PC-3 (cell line): ENCODE measurements around the gene ETNK1. TPM values are rescaled to one million over a fixed set of nuclear protein-coding genes. Genes with fewer than 3 reads are reported as not detected.
A peak's percentile ranks its signal among the peaks of the same experiment; 100 is the strongest.

Experiments
- ATAC-seq: fragments of 200-7000 bp; cut with Tn5 transposase; 2 replicates; pipeline ENCODE4 v1.9.1; 2020; ENCODE audit warnings: mild to moderate bottlenecking, moderate library complexity
- BruUV-seq: library from RNA; stranded (reverse); fragments of 400-500 nt; replicated peaks from 2 replicates; lab custom pipeline; 2021; lab: Mats Ljungman, UMichigan
- CTCF ChIA-PET: fragments of 300-600 bp; sonication (Branson Sonifier 250); formaldehyde crosslinking; loops from one replicate; lab custom pipeline; 2022; ENCODE audit warnings: antibody characterized with exemption; lab: Charles Lee
- POLR2A ChIA-PET: fragments of 300-600 bp; sonication (Branson Sonifier 250); formaldehyde crosslinking; loops from one replicate; lab custom pipeline; 2022; ENCODE audit warnings: antibody characterized with exemption; ENCODE audit not compliant: unreplicated experiment; lab: Charles Lee
- DNase-seq: peaks from one replicate; pipeline ENCODE4 v3.0.0-alpha.2; 2015
- H2AFZ ChIP-seq: fragments of 300-600 bp; sonication (generic); 2 replicates; pipeline ENCODE4 v1.6.0; 2016; ENCODE audit warnings: antibody characterized with exemption, low read length
- H3F3A ChIP-seq: fragments of 300-600 bp; sonication (generic); one replicate; pipeline ENCODE4 v1.6.0; 2017; ENCODE audit warnings: antibody characterized with exemption, low read length, control low read depth, mild to moderate bottlenecking; ENCODE audit not compliant: unreplicated experiment
- H3K27ac ChIP-seq: fragments of 300-600 bp; sonication (generic); 2 replicates; pipeline ENCODE4 v1.5.1; 2016; ENCODE audit warnings: mild to moderate bottlenecking, low read length
- H3K27me3 ChIP-seq: fragments of 300-600 bp; sonication (generic); 2 replicates; pipeline ENCODE4 v1.6.1; 2016; ENCODE audit warnings: low read length, mixed read lengths
- H3K36me3 ChIP-seq: fragments of 300-600 bp; sonication (generic); 2 replicates; pipeline ENCODE4 v1.6.1; 2016; ENCODE audit warnings: low read depth, mixed run types, low read length, mixed read lengths
- H3K4me1 ChIP-seq: fragments of 300-600 bp; sonication (generic); 2 replicates; pipeline ENCODE4 v1.5.1; 2016; ENCODE audit warnings: low read length; ENCODE audit not compliant: insufficient read depth
- H3K4me2 ChIP-seq: fragments of 300-600 bp; sonication (generic); 2 replicates; pipeline ENCODE4 v1.6.0; 2016; ENCODE audit warnings: low read length
- H3K4me3 ChIP-seq: fragments of 300-600 bp; sonication (generic); 2 replicates; pipeline ENCODE4 v1.5.1; 2016; ENCODE audit warnings: mild to moderate bottlenecking, low read length, mixed read lengths
- H3K79me2 ChIP-seq: fragments of 300-600 bp; sonication (generic); 2 replicates; pipeline ENCODE4 v1.6.1; 2017; ENCODE audit warnings: low read length, mixed read lengths
- H3K9ac ChIP-seq: fragments of 300-600 bp; sonication (generic); 2 replicates; pipeline ENCODE4 v1.6.0; 2016; ENCODE audit warnings: mild to moderate bottlenecking, low read length
- H3K9me2 ChIP-seq: fragments of 300-600 bp; sonication (generic); replicated peaks from 2 replicates; pipeline ENCODE4 v1.6.1; 2016; ENCODE audit warnings: mixed run types, low read length, mixed read lengths
- H3K9me3 ChIP-seq: fragments of 300-600 bp; sonication (generic); 2 replicates; pipeline ENCODE4 v1.6.1; 2016; ENCODE audit warnings: low read length, mixed read lengths
- H4K20me1 ChIP-seq: fragments of 300-600 bp; sonication (generic); 2 replicates; pipeline ENCODE4 v1.6.1; 2016; ENCODE audit warnings: low read length, mixed read lengths
- CTCF ChIP-seq: fragments of 300-600 bp; sonication (generic); conservative IDR thresholded peaks from 2 replicates; pipeline ENCODE4 v1.5.1; 2017; ENCODE audit warnings: antibody characterized with exemption, low read depth, mild to moderate bottlenecking, low read length
- EZH2 ChIP-seq: fragments of 300-600 bp; sonication (generic); IDR thresholded peaks from one replicate; pipeline ENCODE4 v1.6.1; 2017; ENCODE audit warnings: antibody characterized with exemption, mild to moderate bottlenecking, low read length; ENCODE audit not compliant: unreplicated experiment
- EZH2phosphoT487 ChIP-seq: fragments of 300-600 bp; sonication (generic); IDR thresholded peaks from 2 replicates; pipeline ENCODE4 v1.6.1; 2018; ENCODE audit warnings: mild to moderate bottlenecking, antibody characterized with exemption, low read length, borderline replicate concordance
- intact Hi-C: fragments of 100-400 bp; cut with micrococcal nuclease; formaldehyde crosslinking; loops from 2 replicates; pipeline ENCODE4 v1.9.0; 2023
- total RNA-seq: library from RNA; depleted of rRNA; stranded (reverse); fragments of >200 nt; gene quantifications from 2 replicates; pipeline ENCODE4 v1.2.3, GENCODE V29; 2014

The ETNK1 gene
- total RNA-seq, 1 experiment from 2014 or later: 17.8 TPM

- peaks cover 5% of the 10 kb centered on the region; the same call in 1 of the 2 replicates for H3K36me3 ChIP-seq
- TF ChIP-seq CTCF: no peak
- no TSS peak for BruUV-seq
- no peak overlapping the region for H3K9ac ChIP-seq
- POLR2A ChIA-PET: no interaction called here
- intact Hi-C loops: loop anchor here (5.0 kb wide), 1 partner anchor 146 kb away; no protein-coding TSS in a partner anchor
- no peaks in the 10 kb centered on the region for H3K27me3 ChIP-seq
- CTCF ChIA-PET: no interaction called here
- H4K20me1 ChIP-seq: no peaks in the 10 kb centered on the region
- no peaks in the 10 kb centered on the region for H3F3A ChIP-seq
- H3K9me3 ChIP-seq: no peaks in the 10 kb centered on the region
- DNase-seq: peak; percentile 51
- peaks cover 12% of the 10 kb centered on the region for H3K4me1 ChIP-seq
- H3K27ac ChIP-seq: 0 out of 2 replicates have a peak overlapping the region, but pooled peaks have one; percentile 20
- ATAC-seq: peak; percentile 61
- 0 out of 2 replicates have a peak overlapping the region, but pooled peaks have one; percentile 22 for H3K4me2 ChIP-seq
- no peak overlapping the region for H3K4me3 ChIP-seq
- no peaks in the 10 kb centered on the region for H3K79me2 ChIP-seq
- H3K9me2 ChIP-seq: no peaks in the 10 kb centered on the region
- H2AFZ ChIP-seq: no peak overlapping the region
Measured at GRCh38 chr12:22672951-22673350, 48.0 kb downstream of the ETNK1 start.

- Histone ChIP-seq H3K36me3 (peaks cover 9% of the 10 kb centered on the region; the same call in 1 of the 2 replicates), H3K9me2 (no peaks in the 10 kb centered on the region), H3K27ac (no peak overlapping the region), H3K9ac (no peak overlapping the region), H3K4me3 (no peak overlapping the region), H4K20me1 (no peaks in the 10 kb centered on the region), H3K79me2 (no peaks in the 10 kb centered on the region), H3K9me3 (no peaks in the 10 kb centered on the region), H2AFZ (no peak overlapping the region), H3K4me1 (peaks cover 7% of the 10 kb centered on the region), H3K27me3 (no peaks in the 10 kb centered on the region), H3F3A (no peaks in the 10 kb centered on the region), H3K4me2 (no peak overlapping the region)
- TF ChIP-seq CTCF (no peak), EZH2phosphoT487 (no peak), EZH2 (no peak)
- DNase-seq (no peak), ATAC-seq (no peak)
- CTCF ChIA-PET: no interaction called here
- BruUV-seq: no TSS peak
- intact Hi-C loops: no loop called here
- POLR2A ChIA-PET: no interaction called here
Measured at GRCh38 chr12:22677781-22678574, 53.0 kb downstream of the ETNK1 start.

- no TSS peak for BruUV-seq
- Histone ChIP-seq H3F3A (no peaks in the 10 kb centered on the region), H3K9me2 (no peaks in the 10 kb centered on the region), H3K4me3 (no peak overlapping the region), H3K4me1 (peaks cover 7% of the 10 kb centered on the region; the same call in 1 of the 2 replicates), H2AFZ (no peak overlapping the region), H3K9ac (no peak overlapping the region), H3K79me2 (no peaks in the 10 kb centered on the region), H3K9me3 (no peaks in the 10 kb centered on the region), H3K27me3 (no peaks in the 10 kb centered on the region), H3K27ac (no peak overlapping the region), H3K4me2 (no peak overlapping the region), H3K36me3 (peaks cover 4% of the 10 kb centered on the region; the same call in 1 of the 2 replicates), H4K20me1 (no peaks in the 10 kb centered on the region)
- ChIA-PET POLR2A (no interaction called here), CTCF (no interaction called here)
- intact Hi-C loops: no loop called here
- ATAC-seq (no peak), DNase-seq (no peak)
- TF ChIP-seq EZH2 (no peak), EZH2phosphoT487 (no peak), CTCF (no peak)
Measured at GRCh38 chr12:22682663-22683062, 57.7 kb downstream of the ETNK1 start.
